Neural cell (in vitro differentiated cells): ENCODE data around the gene CDC5L. TPM values are rescaled to one million over a fixed set of nuclear protein-coding genes. Genes with fewer than 3 reads are reported as not detected.

Experiments
- H2AFZ ChIP-seq: fragments of 200-600, 300-800 bp; sonication (generic), shearing (Covaris generic); 2 replicates; pipeline ENCODE4 v1.6.0; 2014; ENCODE audit warnings: low read depth, mild to moderate bottlenecking, antibody characterized with exemption, low read length, moderate library complexity
- H3F3A ChIP-seq: fragments of 200-600 bp; shearing (Covaris generic); 2 replicates; pipeline ENCODE4 v1.6.1; 2016; ENCODE audit warnings: mild to moderate bottlenecking, moderate library complexity, mixed read lengths, antibody characterized with exemption, low read length; ENCODE audit not compliant: insufficient read depth, poor library complexity, severe bottlenecking
- H3K27ac ChIP-seq: fragments of 200-600, 300-800 bp; sonication (generic), shearing (Covaris generic); 2 replicates; pipeline ENCODE4 v1.5.1; 2014; ENCODE audit warnings: mild to moderate bottlenecking, low read length, moderate library complexity
- H3K27me3 ChIP-seq: fragments of 300-800, 200-600 bp; sonication (generic), shearing (Covaris generic); 2 replicates; pipeline ENCODE4 v1.6.0; 2014; ENCODE audit warnings: mild to moderate bottlenecking, low read depth, low read length, moderate library complexity; ENCODE audit not compliant: insufficient read depth
- H3K36me3 ChIP-seq: fragments of 300-800, 200-600 bp; sonication (generic), shearing (Covaris generic); 2 replicates; pipeline ENCODE4 v1.5.1; 2014; ENCODE audit warnings: mild to moderate bottlenecking, antibody characterized with exemption, low read length, moderate library complexity; ENCODE audit not compliant: insufficient read depth
- H3K4me2 ChIP-seq: fragments of 300-800, 200-600 bp; sonication (generic), shearing (Covaris generic); 2 replicates; pipeline ENCODE4 v1.6.0; 2014; ENCODE audit warnings: mild to moderate bottlenecking, low read length
- H3K4me3 ChIP-seq: fragments of 300-800, 200-600 bp; sonication (generic), shearing (Covaris generic); 2 replicates; pipeline ENCODE4 v1.5.1; 2014; ENCODE audit warnings: mild to moderate bottlenecking, low read length, moderate library complexity
- H3K79me2 ChIP-seq: fragments of 200-600 bp; shearing (Covaris generic); replicated peaks from 2 replicates; pipeline ENCODE4 v1.6.0; 2014; ENCODE audit warnings: mild to moderate bottlenecking, low read length, moderate library complexity; ENCODE audit not compliant: insufficient read depth
- H3K9ac ChIP-seq: fragments of 300-800, 200-600 bp; sonication (generic), shearing (Covaris generic); 2 replicates; pipeline ENCODE4 v1.6.1; 2016; ENCODE audit warnings: mild to moderate bottlenecking, low read length, mixed read lengths
- H3K9me2 ChIP-seq: fragments of 200-600 bp; shearing (Covaris generic); 2 replicates; pipeline ENCODE4 v1.6.1; 2016; ENCODE audit warnings: mild to moderate bottlenecking, low read length, mixed read lengths; ENCODE audit not compliant: insufficient read depth
- H3K9me3 ChIP-seq: fragments of 200-600, 300-800 bp; sonication (generic), shearing (Covaris generic); 2 replicates; pipeline ENCODE4 v1.6.1; 2016; ENCODE audit warnings: mild to moderate bottlenecking, mixed run types, low read length, moderate library complexity, mixed read lengths
- H4K20me1 ChIP-seq: fragments of 200-600 bp; shearing (Covaris generic); 2 replicates; pipeline ENCODE4 v1.6.1; 2016; ENCODE audit warnings: mild to moderate bottlenecking, mixed run types; ENCODE audit not compliant: insufficient read depth
- CTCF ChIP-seq: fragments of 450-650 bp; IDR thresholded peaks from 2 replicates; pipeline ENCODE4 v1.5.1; 2014; ENCODE audit warnings: antibody characterized with exemption, mild to moderate bottlenecking, moderate library complexity; ENCODE audit not compliant: poor library complexity, severe bottlenecking
- EP300 ChIP-seq: fragments of 450-650 bp; conservative IDR thresholded peaks from 2 replicates; pipeline ENCODE4 v1.6.1; 2014; ENCODE audit warnings: antibody characterized with exemption, mild to moderate bottlenecking, moderate library complexity; ENCODE audit not compliant: poor library complexity, severe bottlenecking
- EZH2 ChIP-seq: fragments of 200-600, 300-800 bp; shearing (Covaris generic), sonication (generic); IDR thresholded peaks from 2 replicates; pipeline ENCODE4 v1.6.1; 2014; ENCODE audit warnings: antibody characterized with exemption, low read length, borderline replicate concordance, mild to moderate bottlenecking; ENCODE audit not compliant: insufficient read depth, poor library complexity, severe bottlenecking
- MXI1 ChIP-seq: fragments of 450-650 bp; conservative IDR thresholded peaks from 2 replicates; pipeline ENCODE4 v1.6.1; 2014; ENCODE audit warnings: antibody characterized with exemption, mild to moderate bottlenecking; ENCODE audit not compliant: poor library complexity, severe bottlenecking
- POLR2AphosphoS5 ChIP-seq: IDR thresholded peaks from 2 replicates; pipeline ENCODE4 v1.6.1; 2012
- RAD21 ChIP-seq: fragments of 450-650 bp; conservative IDR thresholded peaks from 2 replicates; pipeline ENCODE4 v1.6.1; 2014; ENCODE audit warnings: antibody characterized with exemption, mild to moderate bottlenecking, moderate library complexity
- REST ChIP-seq: IDR thresholded peaks from 2 replicates; pipeline ENCODE4 v1.6.1; 2012; ENCODE audit warnings: borderline replicate concordance
- SMC3 ChIP-seq: fragments of 450-650 bp; conservative IDR thresholded peaks from 2 replicates; pipeline ENCODE4 v1.6.1; 2014; ENCODE audit warnings: antibody characterized with exemption, mild to moderate bottlenecking, moderate library complexity; ENCODE audit not compliant: poor library complexity
- TAF1 ChIP-seq: IDR thresholded peaks from 2 replicates; pipeline ENCODE4 v1.6.1; 2012; ENCODE audit warnings: low read depth
- polyA plus RNA-seq: library from polyadenylated mRNA; depleted of rRNA; stranded (reverse); fragments of >200 nt; gene quantifications from 2 replicates; pipeline ENCODE4 v1.2.3, GENCODE V29; 2014

CDC5L gene
- polyA plus RNA-seq, 1 donor from 2014 or later = 28.9 TPM

- H3K4me2 ChIP-seq = no peak overlapping the region
- H4K20me1 ChIP-seq = no peaks in the 10 kb centered on the region
- no peaks in the 10 kb centered on the region for H3K9me3 ChIP-seq
- peaks cover 4% of the 10 kb centered on the region for H3K36me3 ChIP-seq
- peaks cover 4% of the 10 kb centered on the region for H3K79me2 ChIP-seq
- no peak overlapping the region for H3K9ac ChIP-seq
- H3K27ac ChIP-seq = no peak overlapping the region
- no peaks in the 10 kb centered on the region for H3K9me2 ChIP-seq
- H3K4me3 ChIP-seq = no peak overlapping the region
- H3F3A ChIP-seq = no peaks in the 10 kb centered on the region
- no peaks in the 10 kb centered on the region for H3K27me3 ChIP-seq
- TF ChIP-seq CTCF = no peak
- no peak for TF ChIP-seq POLR2AphosphoS5
- TF ChIP-seq EP300 = no peak
- TF ChIP-seq TAF1 = no peak
- no peak for TF ChIP-seq RAD21
- TF ChIP-seq REST = no peak
- no peak for TF ChIP-seq SMC3
- TF ChIP-seq EZH2 = no peak
- TF ChIP-seq MXI1 = no peak
- no peak overlapping the region for H2AFZ ChIP-seq
Observed at GRCh38 chr6:44442833-44443444, 55.4 kb downstream of the CDC5L start.

- H3K4me2 ChIP-seq = no peak overlapping the region
- no peak overlapping the region for H3K27ac ChIP-seq
- H3K9me3 ChIP-seq = no peaks in the 10 kb centered on the region
- no peak overlapping the region for H3K4me3 ChIP-seq
- peaks cover 4% of the 10 kb centered on the region for H3K79me2 ChIP-seq
- TF ChIP-seq REST (no peak), TAF1 (no peak), EP300 (no peak), POLR2AphosphoS5 (no peak), SMC3 (no peak), CTCF (no peak), RAD21 (no peak), MXI1 (no peak), EZH2 (no peak)
- H4K20me1 ChIP-seq = no peaks in the 10 kb centered on the region
- H3K27me3 ChIP-seq = no peaks in the 10 kb centered on the region
- peaks cover 4% of the 10 kb centered on the region for H3K36me3 ChIP-seq
- H2AFZ ChIP-seq = no peak overlapping the region
- H3K9ac ChIP-seq = no peak overlapping the region
- no peaks in the 10 kb centered on the region for H3F3A ChIP-seq
- no peaks in the 10 kb centered on the region for H3K9me2 ChIP-seq
Observed at GRCh38 chr6:44444853-44445252, 57.3 kb downstream of the CDC5L start.
